Caco-2 (cell line): ENCODE data around the gene XPR1. TPM values are rescaled to one million over a fixed set of nuclear protein-coding genes. Genes with fewer than 3 reads are reported as not detected.
"Not testable (repeated sequence)": the region's sequence is repeated elsewhere in the genome, so short reads cannot be mapped to it uniquely, and the experiment has no call there.

Source experiments
- BruUV-seq: library from RNA; stranded (reverse); fragments of 400-500 nt; replicated peaks from 2 replicates; lab custom pipeline; 2021; lab: Mats Ljungman, UMichigan
- CTCF ChIA-PET: fragments of 300-600 bp; sonication (Branson Sonifier 250); formaldehyde crosslinking; loops from one replicate; lab custom pipeline; 2022; ENCODE audit warnings: antibody characterized with exemption; lab: Charles Lee
- POLR2A ChIA-PET: fragments of 300-600 bp; sonication (Branson Sonifier 250); formaldehyde crosslinking; loops from one replicate; lab custom pipeline; 2022; ENCODE audit warnings: antibody characterized with exemption; lab: Charles Lee
- DNase-seq, 2 experiments: peaks; one replicate each; pipeline versions ENCODE4 v3.0.0 to v3.0.0-alpha.2; 2020 to 2022
- H3K27me3 ChIP-seq: replicated peaks from 2 replicates; pipeline ENCODE4 v1.6.0; 2011; ENCODE audit warnings: low read length; ENCODE audit not compliant: control insufficient read depth, insufficient read depth
- H3K36me3 ChIP-seq: 2 replicates; pipeline ENCODE4 v1.5.1; 2011; ENCODE audit warnings: low read length; ENCODE audit not compliant: control insufficient read depth, insufficient read depth
- H3K4me1 ChIP-seq: fragments of 250-450 bp; sonication (Bioruptor Pico); 2 replicates; pipeline ENCODE4 v1.5.1; 2020; ENCODE audit warnings: mild to moderate bottlenecking
- H3K4me3 ChIP-seq: 2 replicates; pipeline ENCODE4 v1.5.1; 2011; ENCODE audit warnings: low read depth, mild to moderate bottlenecking, control low read depth, low read length
- H3K9me3 ChIP-seq: fragments of 250-450 bp; sonication (Bioruptor Pico); 2 replicates; pipeline ENCODE4 v1.5.1; 2020; ENCODE audit warnings: mild to moderate bottlenecking, moderate library complexity
- H3K27ac Mint-ChIP-seq: one replicate; pipeline ENCODE4 v1.8.0; 2022; ENCODE audit warnings: mixed read lengths; ENCODE audit not compliant: unreplicated experiment
- H3K27me3 Mint-ChIP-seq: one replicate; pipeline ENCODE4 v1.8.0; 2022; ENCODE audit warnings: mixed read lengths; ENCODE audit not compliant: insufficient read depth, unreplicated experiment
- H3K36me3 Mint-ChIP-seq: one replicate; pipeline ENCODE4 v1.8.0; 2022; ENCODE audit warnings: mild to moderate bottlenecking, mixed read lengths; ENCODE audit not compliant: insufficient read depth, unreplicated experiment
- H3K4me1 Mint-ChIP-seq: one replicate; pipeline ENCODE4 v1.8.0; 2022; ENCODE audit warnings: low read depth, mixed read lengths; ENCODE audit not compliant: unreplicated experiment
- H3K4me3 Mint-ChIP-seq: one replicate; pipeline ENCODE4 v1.8.0; 2022; ENCODE audit warnings: mild to moderate bottlenecking, moderate library complexity, mixed read lengths; ENCODE audit not compliant: unreplicated experiment
- H3K9me3 Mint-ChIP-seq: one replicate; pipeline ENCODE4 v1.8.0; 2022; ENCODE audit warnings: mixed read lengths; ENCODE audit not compliant: unreplicated experiment
- intact Hi-C: fragments of 100-400 bp; cut with micrococcal nuclease; formaldehyde crosslinking; loops from one replicate; pipeline ENCODE4 v1.10.0; 2022; ENCODE audit not compliant: unreplicated experiment
- total RNA-seq: library from RNA; stranded (reverse); gene quantifications from 2 replicates; pipeline ENCODE4 v1.2.3, GENCODE V29; 2022
- TF ChIP-seq, protein P1 (sequence below), 2 experiments: fragments of 200-600 bp in 1 of 2; IDR thresholded peaks; 1 replicate in 1 of 2; 2 replicates in 1 of 2; pipeline versions ENCODE4 v1.5.1 to v1.8.0; 2011 to 2022; ENCODE audit warnings: antibody characterized with exemption in 1 of 2, control low read depth in 1 of 2, inconsistent platforms in 1 of 2, low read depth in 1 of 2, low read length in 1 of 2, mild to moderate bottlenecking in 1 of 2, moderate library complexity in 1 of 2; ENCODE audit not compliant: insufficient read depth in 1 of 2, severe bottlenecking in 1 of 2, unreplicated experiment in 1 of 2

XPR1 gene
- total RNA-seq, 1 experiment from 2014 or later, result 34.4 TPM

DNA sequence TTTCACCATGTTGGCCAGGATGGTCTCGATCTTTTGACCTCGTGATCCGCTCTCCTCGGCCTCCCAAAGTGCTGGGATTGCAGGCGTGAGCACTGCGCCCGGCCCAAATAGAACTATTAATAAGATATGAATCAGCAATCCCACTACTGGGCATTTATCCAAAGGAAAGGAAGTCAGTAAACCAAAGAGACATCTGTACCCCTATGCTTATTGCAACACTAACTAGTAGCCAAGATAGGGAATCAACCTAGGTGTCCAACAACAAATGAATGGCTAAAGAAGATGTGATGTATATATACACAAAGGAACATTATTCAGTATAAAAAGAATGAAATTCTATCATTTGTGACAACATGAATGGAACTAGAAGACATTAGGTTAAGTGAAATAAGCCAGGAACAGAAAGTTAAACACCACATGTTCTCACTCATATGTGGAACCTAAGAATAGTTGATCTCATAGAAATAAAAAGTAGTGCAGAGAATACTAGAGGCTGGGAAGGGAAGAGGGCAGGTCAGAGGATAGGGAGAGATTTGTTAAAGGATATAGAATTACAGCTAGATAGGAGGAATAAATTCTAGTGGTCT lies 48.8 kb downstream of the XPR1 start:
- Histone ChIP-seq H3K4me3 (no peak overlapping the region), H3K9me3 (no peaks in the 10 kb centered on the region), H3K4me1 (peaks cover 5% of the 10 kb centered on the region; the same call in 1 of the 2 replicates), H3K27me3 (no peaks in the 10 kb centered on the region), H3K36me3 (no peaks in the 10 kb centered on the region)
- TF ChIP-seq, protein P1, sequence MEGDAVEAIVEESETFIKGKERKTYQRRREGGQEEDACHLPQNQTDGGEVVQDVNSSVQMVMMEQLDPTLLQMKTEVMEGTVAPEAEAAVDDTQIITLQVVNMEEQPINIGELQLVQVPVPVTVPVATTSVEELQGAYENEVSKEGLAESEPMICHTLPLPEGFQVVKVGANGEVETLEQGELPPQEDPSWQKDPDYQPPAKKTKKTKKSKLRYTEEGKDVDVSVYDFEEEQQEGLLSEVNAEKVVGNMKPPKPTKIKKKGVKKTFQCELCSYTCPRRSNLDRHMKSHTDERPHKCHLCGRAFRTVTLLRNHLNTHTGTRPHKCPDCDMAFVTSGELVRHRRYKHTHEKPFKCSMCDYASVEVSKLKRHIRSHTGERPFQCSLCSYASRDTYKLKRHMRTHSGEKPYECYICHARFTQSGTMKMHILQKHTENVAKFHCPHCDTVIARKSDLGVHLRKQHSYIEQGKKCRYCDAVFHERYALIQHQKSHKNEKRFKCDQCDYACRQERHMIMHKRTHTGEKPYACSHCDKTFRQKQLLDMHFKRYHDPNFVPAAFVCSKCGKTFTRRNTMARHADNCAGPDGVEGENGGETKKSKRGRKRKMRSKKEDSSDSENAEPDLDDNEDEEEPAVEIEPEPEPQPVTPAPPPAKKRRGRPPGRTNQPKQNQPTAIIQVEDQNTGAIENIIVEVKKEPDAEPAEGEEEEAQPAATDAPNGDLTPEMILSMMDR (IDR thresholded peaks at IDR 0.05; ENCODE audit: insufficient read depth in 1 of 2, low read depth in 1 of 2, low read length in 1 of 2, severe bottlenecking in 1 of 2, unreplicated experiment in 1 of 2), result no peak
- intact Hi-C loops, result no loop called here
- ChIA-PET CTCF (no interaction called here), POLR2A (no interaction called here)
- no peak overlapping the region for H3K27ac Mint-ChIP-seq
- no TSS peak for BruUV-seq
- H3K4me1 Mint-ChIP-seq, result no peaks in the 10 kb centered on the region
- no peak for DNase-seq
- H3K36me3 Mint-ChIP-seq, result no peaks in the 10 kb centered on the region
- H3K9me3 Mint-ChIP-seq, result no peaks in the 10 kb centered on the region
- no peak overlapping the region for H3K4me3 Mint-ChIP-seq
- no peaks in the 10 kb centered on the region for H3K27me3 Mint-ChIP-seq

DNA sequence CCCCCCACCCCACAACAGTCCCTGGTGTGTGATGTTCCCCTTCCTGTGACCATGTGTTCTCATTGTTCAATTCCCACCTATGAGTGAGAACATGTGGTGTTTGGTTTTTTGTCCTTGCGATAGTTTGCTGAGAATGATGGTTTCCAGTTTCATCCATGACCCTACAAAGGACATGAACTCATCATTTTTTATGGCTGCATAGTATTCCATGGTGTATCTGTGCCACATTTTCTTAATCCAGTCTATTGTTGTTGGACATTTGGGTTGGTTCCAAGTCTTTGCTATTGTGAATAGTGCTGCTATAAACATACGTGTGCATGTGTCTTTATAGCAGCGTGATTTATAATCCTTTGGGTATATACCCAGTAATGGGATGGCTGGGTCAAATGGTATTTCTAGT lies 51.3 kb downstream of the XPR1 start:
- H3K4me1 Mint-ChIP-seq, H3K27me3 Mint-ChIP-seq, H3K4me3 Mint-ChIP-seq, H3K9me3 ChIP-seq, DNase-seq, H3K27me3 ChIP-seq, intact Hi-C loops, H3K27ac Mint-ChIP-seq, H3K4me1 ChIP-seq, BruUV-seq, CTCF ChIA-PET, H3K4me3 ChIP-seq, H3K36me3 ChIP-seq, H3K36me3 Mint-ChIP-seq, POLR2A ChIA-PET, H3K9me3 Mint-ChIP-seq: not testable (repeated sequence)

DNA sequence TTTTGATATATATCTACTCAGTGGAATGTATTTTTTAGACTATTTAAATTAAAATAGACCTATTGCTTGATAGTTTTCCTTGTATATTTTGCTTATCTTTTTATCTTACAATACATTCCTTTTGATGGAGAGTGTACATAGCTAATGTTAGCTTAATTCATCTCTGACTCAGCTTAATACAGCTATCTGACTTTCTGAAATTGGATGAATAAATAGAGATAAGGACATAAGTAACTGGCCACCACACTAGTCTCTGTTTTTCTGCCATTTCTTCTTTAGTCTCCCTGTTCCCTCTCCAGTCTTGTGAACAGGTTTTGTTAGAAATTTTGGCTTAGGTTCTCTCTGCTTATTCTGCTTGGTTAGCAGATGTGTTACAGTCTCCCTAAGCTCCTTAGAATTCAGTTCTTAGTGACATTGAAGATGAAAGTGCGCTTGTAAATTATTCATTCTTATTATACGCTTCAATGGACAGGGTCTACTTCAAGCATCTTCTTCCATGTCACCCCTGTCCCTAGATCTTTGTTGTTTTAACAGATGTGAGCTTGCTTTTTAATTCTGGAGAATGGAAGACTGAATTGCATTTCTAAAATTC lies 59.6 kb downstream of the XPR1 start:
- no peaks in the 10 kb centered on the region for H3K27me3 Mint-ChIP-seq
- intact Hi-C loops, result no loop called here
- BruUV-seq, result no TSS peak
- peaks cover 17% of the 10 kb centered on the region for H3K9me3 Mint-ChIP-seq
- no peak overlapping the region for H3K4me3 ChIP-seq
- H3K36me3 ChIP-seq, result no peaks in the 10 kb centered on the region
- CTCF ChIA-PET, result no interaction called here
- no peak overlapping the region for H3K27ac Mint-ChIP-seq
- POLR2A ChIA-PET, result no interaction called here
- no peaks in the 10 kb centered on the region; the same call in 1 of the 2 replicates for H3K4me1 ChIP-seq
- peaks cover 6% of the 10 kb centered on the region for H3K36me3 Mint-ChIP-seq
- TF ChIP-seq, protein P1 (IDR thresholded peaks at IDR 0.05; ENCODE audit: insufficient read depth in 1 of 2, low read depth in 1 of 2, low read length in 1 of 2, severe bottlenecking in 1 of 2, unreplicated experiment in 1 of 2), result no peak
- H3K4me1 Mint-ChIP-seq, result peaks cover 16% of the 10 kb centered on the region
- no peaks in the 10 kb centered on the region for H3K9me3 ChIP-seq
- H3K27me3 ChIP-seq, result no peaks in the 10 kb centered on the region
- DNase-seq, result no peak
- H3K4me3 Mint-ChIP-seq, result no peak overlapping the region
